ENCODE measurements around the gene TMPRSS6.

The TMPRSS6 gene

GRCh38 chr22:37023743-37024338 lies 85.7 kb downstream of the TMPRSS6 start:
- TF ChIP-seq POLR2AphosphoS5 (IDR thresholded peaks at IDR 0.05; ENCODE audit: low read depth, low read length) (no peak), TAF1 (IDR thresholded peaks at IDR 0.05; ENCODE audit: borderline replicate concordance, insufficient read depth, low read length) (no peak), SIN3A (IDR thresholded peaks at IDR 0.05; ENCODE audit: borderline replicate concordance, insufficient read depth, low read length) (no peak), FOXP2 (optimal IDR thresholded peaks at IDR 0.05; ENCODE audit: borderline replicate concordance, extremely low read depth, extremely low read length, insufficient read depth) (no peak)
- TF ChIP-seq, protein P1, sequence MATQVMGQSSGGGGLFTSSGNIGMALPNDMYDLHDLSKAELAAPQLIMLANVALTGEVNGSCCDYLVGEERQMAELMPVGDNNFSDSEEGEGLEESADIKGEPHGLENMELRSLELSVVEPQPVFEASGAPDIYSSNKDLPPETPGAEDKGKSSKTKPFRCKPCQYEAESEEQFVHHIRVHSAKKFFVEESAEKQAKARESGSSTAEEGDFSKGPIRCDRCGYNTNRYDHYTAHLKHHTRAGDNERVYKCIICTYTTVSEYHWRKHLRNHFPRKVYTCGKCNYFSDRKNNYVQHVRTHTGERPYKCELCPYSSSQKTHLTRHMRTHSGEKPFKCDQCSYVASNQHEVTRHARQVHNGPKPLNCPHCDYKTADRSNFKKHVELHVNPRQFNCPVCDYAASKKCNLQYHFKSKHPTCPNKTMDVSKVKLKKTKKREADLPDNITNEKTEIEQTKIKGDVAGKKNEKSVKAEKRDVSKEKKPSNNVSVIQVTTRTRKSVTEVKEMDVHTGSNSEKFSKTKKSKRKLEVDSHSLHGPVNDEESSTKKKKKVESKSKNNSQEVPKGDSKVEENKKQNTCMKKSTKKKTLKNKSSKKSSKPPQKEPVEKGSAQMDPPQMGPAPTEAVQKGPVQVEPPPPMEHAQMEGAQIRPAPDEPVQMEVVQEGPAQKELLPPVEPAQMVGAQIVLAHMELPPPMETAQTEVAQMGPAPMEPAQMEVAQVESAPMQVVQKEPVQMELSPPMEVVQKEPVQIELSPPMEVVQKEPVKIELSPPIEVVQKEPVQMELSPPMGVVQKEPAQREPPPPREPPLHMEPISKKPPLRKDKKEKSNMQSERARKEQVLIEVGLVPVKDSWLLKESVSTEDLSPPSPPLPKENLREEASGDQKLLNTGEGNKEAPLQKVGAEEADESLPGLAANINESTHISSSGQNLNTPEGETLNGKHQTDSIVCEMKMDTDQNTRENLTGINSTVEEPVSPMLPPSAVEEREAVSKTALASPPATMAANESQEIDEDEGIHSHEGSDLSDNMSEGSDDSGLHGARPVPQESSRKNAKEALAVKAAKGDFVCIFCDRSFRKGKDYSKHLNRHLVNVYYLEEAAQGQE (IDR thresholded peaks at IDR 0.05; ENCODE audit: insufficient read depth in 1 of 2, low read depth in 2 of 2, low read length in 2 of 2) = no peak

DNA sequence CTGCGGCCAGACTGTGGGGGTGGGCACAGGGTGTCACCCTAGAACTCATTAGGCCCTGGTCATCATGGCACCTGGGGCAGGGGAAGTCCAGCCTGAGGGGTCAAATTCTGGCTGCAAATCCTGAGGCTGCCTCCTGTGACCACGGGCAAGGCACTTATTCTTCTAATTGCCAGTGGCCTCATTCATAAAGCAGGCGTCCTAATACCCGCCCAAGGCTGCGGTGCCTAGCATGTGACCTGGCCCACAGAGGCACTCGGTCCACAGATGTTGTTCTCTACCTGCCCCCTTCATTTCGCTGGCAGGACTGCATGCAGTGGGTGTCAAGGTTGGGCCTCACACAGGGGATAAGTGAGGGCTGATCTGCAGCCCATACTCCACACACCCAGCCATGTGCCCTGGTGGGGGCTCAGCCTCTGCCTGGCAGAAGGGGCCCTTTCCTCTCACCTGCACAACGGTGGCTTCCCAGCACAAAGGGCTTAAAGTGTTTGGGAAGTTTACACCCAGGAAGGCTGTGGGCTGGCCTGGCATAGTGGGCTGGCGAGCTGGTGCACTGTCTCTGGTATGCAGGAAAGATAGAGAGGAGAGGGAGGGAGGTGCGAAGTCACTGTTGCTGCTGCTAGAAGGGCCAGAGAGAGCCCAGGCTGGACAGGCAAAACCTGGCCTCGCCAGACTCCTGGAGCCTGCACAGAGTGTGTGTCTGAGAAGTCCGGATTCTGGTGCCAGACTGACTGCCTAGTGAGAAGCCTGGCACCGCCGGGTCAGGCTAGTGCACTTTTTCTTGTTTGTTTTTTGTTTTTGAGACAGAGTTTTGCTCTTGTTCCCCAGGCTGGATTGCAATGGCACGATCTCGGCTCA lies 86.8 kb downstream of the TMPRSS6 start:
- TF ChIP-seq, protein P1 (IDR thresholded peaks at IDR 0.05; ENCODE audit: insufficient read depth in 1 of 2, low read depth in 2 of 2, low read length in 2 of 2) = no peak
- TF ChIP-seq FOXP2 (optimal IDR thresholded peaks at IDR 0.05; ENCODE audit: borderline replicate concordance, extremely low read depth, extremely low read length, insufficient read depth) = no peak
- TF ChIP-seq TAF1 (IDR thresholded peaks at IDR 0.05; ENCODE audit: borderline replicate concordance, insufficient read depth, low read length) = no peak
- TF ChIP-seq POLR2AphosphoS5 (IDR thresholded peaks at IDR 0.05; ENCODE audit: low read depth, low read length) = no peak
- TF ChIP-seq SIN3A (IDR thresholded peaks at IDR 0.05; ENCODE audit: borderline replicate concordance, insufficient read depth, low read length) = no peak

DNA sequence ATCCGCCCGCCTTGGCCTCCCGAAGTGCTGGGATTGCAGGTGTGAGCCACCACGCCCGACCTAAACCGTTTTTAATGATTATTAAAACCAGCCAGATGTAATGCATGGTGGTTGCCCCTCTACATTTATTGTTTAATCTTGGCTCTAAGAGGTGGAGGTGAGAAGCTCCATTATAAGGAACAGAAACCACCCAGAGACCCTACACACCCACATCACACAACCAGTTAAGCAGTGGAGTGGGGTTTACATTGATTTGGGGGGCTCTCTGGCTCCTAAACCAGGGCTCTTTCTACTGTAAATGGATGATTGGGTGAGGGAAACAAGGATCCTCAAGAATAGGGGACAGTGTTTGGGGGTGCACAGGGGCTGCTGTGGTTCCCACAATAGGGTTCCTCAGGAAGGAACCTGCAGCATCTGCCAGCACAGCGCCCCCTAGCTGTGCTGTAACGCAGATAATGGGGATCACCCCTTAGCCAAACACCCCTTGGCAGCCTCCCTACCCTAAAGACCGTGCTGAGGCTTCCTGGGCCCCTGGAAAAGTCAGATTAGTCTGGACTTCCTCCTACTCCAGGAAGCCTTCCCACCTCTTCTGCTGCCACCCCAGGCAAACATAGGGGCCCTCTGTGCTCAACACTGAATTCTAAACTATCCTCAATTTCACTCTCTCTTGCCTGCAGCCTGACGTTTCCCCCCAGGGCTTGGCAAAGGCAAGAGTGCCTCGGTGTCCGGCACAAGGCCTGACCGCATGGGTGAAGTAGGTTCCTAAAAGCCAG lies 87.6 kb downstream of the TMPRSS6 start:
- TF ChIP-seq TAF1 (IDR thresholded peaks at IDR 0.05; ENCODE audit: borderline replicate concordance, insufficient read depth, low read length) (no peak), SIN3A (IDR thresholded peaks at IDR 0.05; ENCODE audit: borderline replicate concordance, insufficient read depth, low read length) (no peak)

- TF ChIP-seq SIN3A (IDR thresholded peaks at IDR 0.05; ENCODE audit: borderline replicate concordance, insufficient read depth, low read length) = no peak
Observed at GRCh38 chr22:37021041-37021440, 88.5 kb downstream of the TMPRSS6 start.

GRCh38 chr22:37020192-37020479 lies 89.4 kb downstream of the TMPRSS6 start:
- 0 out of 2 replicates have a peak, but pooled peaks have one; percentile 5 for TF ChIP-seq POLR2AphosphoS5 (IDR thresholded peaks at IDR 0.05; ENCODE audit: low read depth, low read length)
- TF ChIP-seq, protein P1 (IDR thresholded peaks at IDR 0.05; ENCODE audit: insufficient read depth in 1 of 2, low read depth in 2 of 2, low read length in 2 of 2) = no peak
